Duodenal mucosa (tissue), 2 donors: ENCODE measurements around the gene TMEM272.

Experiments
- H3K27ac ChIP-seq: one replicate; pipeline ENCODE4 v1.7.0; 2013; ENCODE audit warnings: low read depth, low read length
- H3K27me3 ChIP-seq, 2 donors: one replicate each; pipeline ENCODE4 v1.7.0; 2013; ENCODE audit warnings: low read length in 2 of 2, control low read depth in 1 of 2; ENCODE audit not compliant: insufficient read depth in 2 of 2, control insufficient read depth in 1 of 2
- H3K36me3 ChIP-seq, 2 donors: one replicate each; pipeline ENCODE4 v1.7.0; 2013; ENCODE audit warnings: low read length in 2 of 2, control low read depth in 1 of 2; ENCODE audit not compliant: insufficient read depth in 2 of 2, control insufficient read depth in 1 of 2
- H3K4me1 ChIP-seq, 2 donors: one replicate each; pipeline ENCODE4 v1.7.0; 2013; ENCODE audit warnings: low read length in 2 of 2, control low read depth in 1 of 2; ENCODE audit not compliant: insufficient read depth in 2 of 2, control insufficient read depth in 1 of 2
- H3K4me3 ChIP-seq, 2 donors: one replicate each; pipeline ENCODE4 v1.7.0; 2013; ENCODE audit warnings: low read length in 2 of 2, low read depth in 1 of 2
- H3K9ac ChIP-seq, 2 donors: one replicate each; pipeline ENCODE4 v1.7.0; 2013; ENCODE audit warnings: low read length in 2 of 2, low read depth in 1 of 2
- H3K9me3 ChIP-seq, 2 donors: one replicate each; pipeline ENCODE4 v1.7.0; 2013; ENCODE audit warnings: low read length in 2 of 2, control low read depth in 1 of 2; ENCODE audit not compliant: control insufficient read depth in 1 of 2

TMEM272 gene

GRCh38 chr13:51838240-51838846 is 6.6 kb downstream of the TMEM272 start:
- Histone ChIP-seq H3K9ac (no peak overlapping the region), H3K9me3 (no peaks in the 10 kb centered on the region), H3K4me1 (peaks cover 0 to 4% of the 10 kb centered on the region in 2 donors), H3K27me3 (no peaks in the 10 kb centered on the region), H3K27ac (no peak overlapping the region), H3K36me3 (no peaks in the 10 kb centered on the region), H3K4me3 (no peak overlapping the region)

- H3K9ac ChIP-seq = no peak overlapping the region
- H3K27ac ChIP-seq = no peak overlapping the region
- no peaks in the 10 kb centered on the region for H3K9me3 ChIP-seq
- H3K4me3 ChIP-seq = no peak overlapping the region
- no peaks in the 10 kb centered on the region for H3K27me3 ChIP-seq
- H3K4me1 ChIP-seq = peaks cover 0 to 7% of the 10 kb centered on the region in 2 donors
- H3K36me3 ChIP-seq = no peaks in the 10 kb centered on the region
These were observed 8.0 kb downstream of the TMEM272 start for GRCh38 chr13:51837016-51837415.

- H3K27ac ChIP-seq = no peak overlapping the region
- H3K9me3 ChIP-seq = no peaks in the 10 kb centered on the region
- no peak overlapping the region for H3K4me3 ChIP-seq
- H3K27me3 ChIP-seq = no peaks in the 10 kb centered on the region
- no peak overlapping the region for H3K9ac ChIP-seq
- H3K4me1 ChIP-seq = peaks cover 0 to 5% of the 10 kb centered on the region in 2 donors
- no peaks in the 10 kb centered on the region for H3K36me3 ChIP-seq
These were observed 10.3 kb downstream of the TMEM272 start for GRCh38 chr13:51834581-51835171.

GRCh38 chr13:51833980-51834379 is 11.0 kb downstream of the TMEM272 start:
- no peaks in the 10 kb centered on the region for H3K36me3 ChIP-seq
- H3K27me3 ChIP-seq = no peaks in the 10 kb centered on the region
- H3K9me3 ChIP-seq = no peaks in the 10 kb centered on the region
- no peak overlapping the region for H3K4me3 ChIP-seq
- H3K9ac ChIP-seq = no peak overlapping the region
- H3K4me1 ChIP-seq = peaks cover 0 to 5% of the 10 kb centered on the region in 2 donors
- H3K27ac ChIP-seq = no peak overlapping the region

- Histone ChIP-seq H3K9me3 (no peaks in the 10 kb centered on the region), H3K27me3 (no peaks in the 10 kb centered on the region), H3K4me1 (peaks cover 0 to 5% of the 10 kb centered on the region in 2 donors), H3K27ac (no peak overlapping the region), H3K36me3 (no peaks in the 10 kb centered on the region), H3K9ac (no peak overlapping the region), H3K4me3 (no peak overlapping the region)
These were observed 12.4 kb downstream of the TMEM272 start for GRCh38 chr13:51832471-51833152.

GRCh38 chr13:51831519-51831918 is 13.5 kb downstream of the TMEM272 start:
- peaks cover 0 to 11% of the 10 kb centered on the region in 2 donors for H3K4me1 ChIP-seq
- H3K27ac ChIP-seq = no peak overlapping the region
- H3K9me3 ChIP-seq = no peaks in the 10 kb centered on the region
- no peaks in the 10 kb centered on the region for H3K27me3 ChIP-seq
- H3K9ac ChIP-seq = no peak overlapping the region
- H3K36me3 ChIP-seq = no peaks in the 10 kb centered on the region
- H3K4me3 ChIP-seq = no peak overlapping the region

- Histone ChIP-seq H3K4me1 (peaks cover 0 to 15% of the 10 kb centered on the region in 2 donors), H3K9me3 (no peaks in the 10 kb centered on the region), H3K9ac (no peak overlapping the region), H3K27me3 (no peaks in the 10 kb centered on the region), H3K36me3 (no peaks in the 10 kb centered on the region), H3K27ac (no peak overlapping the region), H3K4me3 (no peak overlapping the region)
These were observed 15.4 kb downstream of the TMEM272 start for GRCh38 chr13:51829568-51829899.

GRCh38 chr13:51828730-51829567 is 16.0 kb downstream of the TMEM272 start:
- Histone ChIP-seq H3K27me3 (no peaks in the 10 kb centered on the region), H3K4me1 (peaks cover 0 to 15% of the 10 kb centered on the region in 2 donors), H3K9me3 (no peaks in the 10 kb centered on the region), H3K27ac (no peak overlapping the region), H3K4me3 (no peak overlapping the region), H3K36me3 (no peaks in the 10 kb centered on the region), H3K9ac (no peak overlapping the region)

- Histone ChIP-seq H3K27ac (no peak overlapping the region), H3K4me1 (peaks cover 0 to 15% of the 10 kb centered on the region in 2 donors), H3K9ac (no peak overlapping the region)
These were observed 17.7 kb downstream of the TMEM272 start for GRCh38 chr13:51827254-51827653.

GRCh38 chr13:51826606-51827005 is 18.4 kb downstream of the TMEM272 start:
- H3K27ac ChIP-seq = no peak overlapping the region
- no peaks in the 10 kb centered on the region for H3K27me3 ChIP-seq
- peaks cover 0 to 10% of the 10 kb centered on the region in 2 donors for H3K4me1 ChIP-seq
- no peak overlapping the region for H3K9ac ChIP-seq
- no peaks in the 10 kb centered on the region for H3K9me3 ChIP-seq
- H3K4me3 ChIP-seq = no peak overlapping the region
- no peaks in the 10 kb centered on the region for H3K36me3 ChIP-seq

More at GRCh38 chr13:51827254-51827653, 17.7 kb downstream of the TMEM272 start:
- Histone ChIP-seq H3K9me3 (no peaks in the 10 kb centered on the region), H3K4me3 (no peak overlapping the region), H3K36me3 (no peaks in the 10 kb centered on the region), H3K27me3 (no peaks in the 10 kb centered on the region)
